Thoracic aorta (tissue), 2 donors: ENCODE data around the gene KLHL11. TPM values are rescaled to one million over a fixed set of nuclear protein-coding genes. Genes with fewer than 3 reads are reported as not detected.

Source experiments
- ATAC-seq: fragments of 150-250 bp; one replicate; pipeline ENCODE4 v1.8.0; 2017; ENCODE audit warnings: low read depth; ENCODE audit not compliant: insufficient number of reproducible peaks, low FRiP score
- DNase-seq: peaks from one replicate; pipeline ENCODE4 v3.0.0-alpha.2; 2020; ENCODE audit warnings: low spot score
- H3K27ac ChIP-seq, 2 donors: fragments of 200-600 bp; sonication (generic); 1 replicate in 1 of 2; 2 replicates in 1 of 2; pipeline ENCODE4 v1.5.1; 2016; ENCODE audit warnings: mild to moderate bottlenecking in 2 of 2, moderate library complexity in 2 of 2
- H3K27me3 ChIP-seq: fragments of 200-600 bp; sonication (generic); replicated peaks from 2 replicates; pipeline ENCODE4 v1.6.0; 2016; ENCODE audit warnings: mild to moderate bottlenecking; ENCODE audit not compliant: insufficient read depth
- H3K36me3 ChIP-seq: fragments of 200-600 bp; sonication (generic); one replicate; pipeline ENCODE4 v1.5.1; 2016
- H3K4me1 ChIP-seq, 2 donors: fragments of 200-600 bp; sonication (generic); 1 replicate in 1 of 2; 2 replicates in 1 of 2; pipeline versions ENCODE4 v1.5.1 to v1.6.0; 2016; ENCODE audit warnings: low read depth in 2 of 2, mild to moderate bottlenecking in 1 of 2; ENCODE audit not compliant: control insufficient read depth in 1 of 2
- H3K4me3 ChIP-seq: fragments of 200-600 bp; sonication (generic); 2 replicates; pipeline ENCODE4 v1.5.1; 2016; ENCODE audit warnings: mild to moderate bottlenecking
- H3K9me3 ChIP-seq: fragments of 200-600 bp; sonication (generic); 2 replicates; pipeline ENCODE4 v1.5.1; 2016
- total RNA-seq, 2 donors: library from RNA; depleted of rRNA; stranded (reverse); fragments of >200 nt; gene quantifications; one replicate each; pipeline versions ENCODE4 v1.1.0 to v1.2.3, GENCODE V29; 2016
- TF ChIP-seq, protein P1 (sequence below): fragments of 200-600 bp; sonication (generic); IDR thresholded peaks from one replicate; pipeline ENCODE4 v1.5.1; 2019; ENCODE audit warnings: antibody characterized with exemption

KLHL11 gene
- total RNA-seq, 2 donors from 2014 or later, result 22.6 to 28.6 TPM

DNA sequence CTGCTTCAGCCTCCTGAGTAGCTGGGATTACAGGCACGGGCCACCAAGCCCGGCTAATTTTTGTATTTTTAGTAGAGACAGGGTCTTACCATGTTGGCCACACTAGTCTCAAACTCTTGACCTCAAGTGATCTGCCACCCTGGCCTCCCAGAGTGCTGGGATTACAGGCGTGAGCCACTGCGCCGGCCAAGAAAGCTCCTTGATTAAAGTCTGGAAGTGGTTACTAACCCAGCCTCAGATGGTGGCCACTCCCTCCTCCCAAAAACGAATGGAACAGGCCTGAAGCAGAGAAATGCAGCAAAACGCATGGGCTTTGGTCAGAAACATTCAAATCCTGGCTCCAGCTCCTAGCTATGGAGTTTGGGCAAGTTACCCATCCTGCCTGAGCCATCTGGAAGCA lies 41.1 kb downstream of the KLHL11 start:
- Histone ChIP-seq H3K9me3 (no peaks in the 10 kb centered on the region), H3K36me3 (peaks cover 20% of the 10 kb centered on the region), H3K27ac (no peak overlapping the region), H3K27me3 (no peaks in the 10 kb centered on the region), H3K4me3 (no peak overlapping the region), H3K4me1 (no peaks in the 10 kb centered on the region)
- DNase-seq, result no peak
- TF ChIP-seq, protein P1, sequence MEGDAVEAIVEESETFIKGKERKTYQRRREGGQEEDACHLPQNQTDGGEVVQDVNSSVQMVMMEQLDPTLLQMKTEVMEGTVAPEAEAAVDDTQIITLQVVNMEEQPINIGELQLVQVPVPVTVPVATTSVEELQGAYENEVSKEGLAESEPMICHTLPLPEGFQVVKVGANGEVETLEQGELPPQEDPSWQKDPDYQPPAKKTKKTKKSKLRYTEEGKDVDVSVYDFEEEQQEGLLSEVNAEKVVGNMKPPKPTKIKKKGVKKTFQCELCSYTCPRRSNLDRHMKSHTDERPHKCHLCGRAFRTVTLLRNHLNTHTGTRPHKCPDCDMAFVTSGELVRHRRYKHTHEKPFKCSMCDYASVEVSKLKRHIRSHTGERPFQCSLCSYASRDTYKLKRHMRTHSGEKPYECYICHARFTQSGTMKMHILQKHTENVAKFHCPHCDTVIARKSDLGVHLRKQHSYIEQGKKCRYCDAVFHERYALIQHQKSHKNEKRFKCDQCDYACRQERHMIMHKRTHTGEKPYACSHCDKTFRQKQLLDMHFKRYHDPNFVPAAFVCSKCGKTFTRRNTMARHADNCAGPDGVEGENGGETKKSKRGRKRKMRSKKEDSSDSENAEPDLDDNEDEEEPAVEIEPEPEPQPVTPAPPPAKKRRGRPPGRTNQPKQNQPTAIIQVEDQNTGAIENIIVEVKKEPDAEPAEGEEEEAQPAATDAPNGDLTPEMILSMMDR, result no peak
- no peak for ATAC-seq

DNA sequence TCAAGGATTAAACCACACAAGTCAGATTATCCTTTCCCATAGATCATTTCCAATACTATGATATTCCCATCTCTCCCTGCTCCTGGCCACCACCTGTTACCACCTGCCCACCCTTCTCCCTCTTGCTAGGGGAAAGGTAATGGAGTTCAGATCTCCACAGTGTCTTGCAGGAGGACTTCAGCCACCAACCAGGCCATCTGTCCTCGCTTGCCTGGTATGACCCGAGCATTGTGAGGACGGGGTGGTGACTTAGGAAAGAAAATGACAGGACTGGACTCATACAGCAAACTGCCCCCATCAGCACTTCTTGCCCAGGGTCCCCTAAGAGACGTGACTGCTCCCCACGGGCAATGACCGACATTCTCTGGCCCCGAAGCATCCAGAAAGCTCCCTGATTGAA lies 41.6 kb downstream of the KLHL11 start:
- ATAC-seq (no peak), DNase-seq (no peak)
- TF ChIP-seq, protein P1, result no peak
- Histone ChIP-seq H3K4me3 (no peak overlapping the region), H3K27ac (no peak overlapping the region), H3K4me1 (no peaks in the 10 kb centered on the region), H3K9me3 (no peaks in the 10 kb centered on the region), H3K36me3 (peaks cover 19% of the 10 kb centered on the region), H3K27me3 (no peaks in the 10 kb centered on the region)

DNA sequence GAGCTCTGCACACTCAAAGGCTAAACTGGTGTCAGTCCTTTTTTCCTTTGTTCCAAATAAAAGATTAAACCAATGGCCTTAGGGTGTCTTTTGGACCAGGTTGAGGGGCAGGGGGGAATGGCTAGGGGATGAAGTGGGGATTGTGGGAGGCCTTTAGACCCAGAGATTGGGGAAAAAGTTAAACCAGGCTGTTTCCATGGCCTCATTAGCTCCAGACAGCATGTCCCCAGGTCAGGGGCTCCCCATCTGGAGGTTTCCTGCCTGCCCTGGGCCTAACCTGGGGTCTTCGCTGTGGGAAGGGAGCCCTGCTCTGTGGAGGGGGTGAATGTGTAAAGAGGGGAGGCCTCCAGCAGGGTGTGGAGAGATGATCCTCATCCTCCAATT lies 42.1 kb downstream of the KLHL11 start:
- H3K27me3 ChIP-seq, result no peaks in the 10 kb centered on the region
- H3K4me1 ChIP-seq, result no peaks in the 10 kb centered on the region
- DNase-seq (no peak), ATAC-seq (no peak)
- no peak overlapping the region for H3K4me3 ChIP-seq
- no peak overlapping the region for H3K27ac ChIP-seq
- no peaks in the 10 kb centered on the region for H3K9me3 ChIP-seq
- H3K36me3 ChIP-seq, result peaks cover 17% of the 10 kb centered on the region
- TF ChIP-seq, protein P1, result no peak

DNA sequence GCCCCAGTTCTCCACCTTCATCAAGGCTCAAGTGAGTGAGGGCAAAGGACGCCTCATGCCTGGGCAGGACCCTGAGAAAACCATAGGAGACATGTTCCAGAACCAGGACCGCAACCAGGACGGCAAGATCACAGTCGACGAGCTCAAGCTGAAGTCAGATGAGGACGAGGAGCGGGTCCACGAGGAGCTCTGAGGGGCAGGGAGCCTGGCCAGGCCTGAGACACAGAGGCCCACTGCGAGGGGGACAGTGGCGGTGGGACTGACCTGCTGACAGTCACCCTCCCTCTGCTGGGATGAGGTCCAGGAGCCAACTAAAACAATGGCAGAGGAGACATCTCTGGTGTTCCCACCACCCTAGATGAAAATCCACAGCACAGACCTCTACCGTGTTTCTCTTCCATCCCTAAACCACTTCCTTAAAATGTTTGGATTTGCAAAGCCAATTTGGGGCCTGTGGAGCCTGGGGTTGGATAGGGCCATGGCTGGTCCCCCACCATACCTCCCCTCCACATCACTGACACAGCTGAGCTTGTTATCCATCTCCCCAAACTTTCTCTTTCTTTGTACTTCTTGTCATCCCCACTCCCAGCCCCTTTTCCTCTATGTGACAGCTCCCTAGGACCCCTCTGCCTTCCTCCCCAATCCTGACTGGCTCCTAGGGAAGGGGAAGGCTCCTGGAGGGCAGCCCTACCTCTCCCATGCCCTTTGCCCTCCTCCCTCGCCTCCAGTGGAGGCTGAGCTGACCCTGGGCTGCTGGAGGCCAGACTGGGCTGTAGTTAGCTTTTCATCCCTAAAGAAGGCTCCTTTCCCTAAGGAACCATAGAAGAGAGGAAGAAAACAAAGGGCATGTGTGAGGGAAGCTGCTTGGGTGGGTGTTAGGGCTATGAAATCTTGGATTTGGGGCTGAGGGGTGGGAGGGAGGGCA lies 42.7 kb downstream of the KLHL11 start:
- no peak for ATAC-seq
- H3K4me3 ChIP-seq, result no peak overlapping the region
- H3K36me3 ChIP-seq, result peaks cover 11% of the 10 kb centered on the region
- TF ChIP-seq, protein P1, result no peak
- no peak overlapping the region for H3K27ac ChIP-seq
- H3K27me3 ChIP-seq, result no peaks in the 10 kb centered on the region
- no peaks in the 10 kb centered on the region for H3K4me1 ChIP-seq
- no peak for DNase-seq
- H3K9me3 ChIP-seq, result no peaks in the 10 kb centered on the region

DNA sequence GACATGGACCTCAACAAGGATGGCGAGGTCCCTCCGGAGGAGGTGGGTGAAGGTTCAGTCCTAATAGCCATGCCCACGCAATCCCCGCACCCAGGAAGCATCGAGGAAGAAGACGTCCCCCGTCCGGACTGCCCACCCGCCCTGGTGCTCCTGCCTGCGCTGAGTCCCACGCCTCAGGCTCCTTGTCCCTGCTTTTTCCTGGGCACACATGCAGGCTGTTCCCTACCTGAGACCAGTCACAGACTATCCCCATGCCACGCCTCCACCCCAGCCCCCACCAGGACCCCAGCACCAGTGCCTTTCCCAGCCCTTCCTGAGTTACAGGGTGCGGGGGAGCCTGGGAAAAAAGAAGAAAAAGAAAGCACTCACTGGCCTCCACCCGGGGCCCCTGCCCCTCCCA lies 43.4 kb downstream of the KLHL11 start:
- H3K27ac ChIP-seq, result no peak overlapping the region
- DNase-seq (no peak), ATAC-seq (no peak)
- no peaks in the 10 kb centered on the region for H3K27me3 ChIP-seq
- TF ChIP-seq, protein P1, result no peak
- H3K4me1 ChIP-seq, result no peaks in the 10 kb centered on the region
- no peak overlapping the region for H3K4me3 ChIP-seq
- peaks cover 9% of the 10 kb centered on the region for H3K36me3 ChIP-seq
- H3K9me3 ChIP-seq, result no peaks in the 10 kb centered on the region
